Brain pericyte (primary cell): ENCODE measurements around the gene CTNNA1.

Source experiments
- DNase-seq: peaks from one replicate; pipeline ENCODE4 v3.0.0-alpha.2; 2012; ENCODE audit warnings: low read depth, low spot score

CTNNA1 gene

GRCh38 chr5:138964647-138965201 is 211.5 kb downstream of the CTNNA1 start:
- DNase-seq, result no peak

GRCh38 chr5:138965626-138966025 is 212.4 kb downstream of the CTNNA1 start:
- no peak for DNase-seq

DNA sequence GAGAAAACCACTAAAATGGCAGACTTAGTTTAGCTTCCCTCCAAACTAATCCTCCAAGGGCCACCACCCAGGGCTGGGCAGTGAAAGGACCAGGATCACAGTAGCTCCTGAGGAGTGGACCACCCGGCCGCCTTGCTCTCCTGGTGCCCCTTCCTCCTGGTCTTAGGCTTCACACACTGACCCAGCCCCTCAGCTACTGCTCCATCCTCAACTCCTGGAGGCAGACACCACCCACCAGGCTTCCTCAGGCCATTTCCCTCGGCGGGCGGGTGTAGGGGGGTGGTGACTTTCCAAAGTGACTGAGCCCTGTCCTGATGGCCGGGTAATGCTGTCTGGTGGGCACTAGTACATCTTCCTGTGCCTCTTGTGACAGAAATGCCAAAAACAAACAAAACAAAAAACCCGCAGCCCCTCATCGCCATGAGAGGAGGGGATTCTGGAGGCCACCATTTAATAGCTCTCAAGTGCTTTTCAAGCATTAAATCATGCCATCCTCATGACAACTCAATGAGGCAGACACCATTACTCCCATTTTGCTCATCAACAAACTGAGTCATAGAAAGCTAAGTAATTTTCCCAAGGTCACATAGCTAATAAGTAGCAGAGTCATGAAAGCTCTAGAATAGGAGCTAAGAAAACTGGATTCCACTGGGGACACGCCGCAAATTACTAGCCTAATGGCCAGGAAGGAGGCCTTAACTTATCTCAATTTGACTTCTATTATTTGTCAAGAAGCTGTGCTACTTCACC is 213.2 kb downstream of the CTNNA1 start:
- no peak for DNase-seq

- no peak for DNase-seq
These were observed 214.7 kb downstream of the CTNNA1 start for GRCh38 chr5:138967791-138968448.

GRCh38 chr5:138968601-138969000 is 215.4 kb downstream of the CTNNA1 start:
- no peak for DNase-seq

DNA sequence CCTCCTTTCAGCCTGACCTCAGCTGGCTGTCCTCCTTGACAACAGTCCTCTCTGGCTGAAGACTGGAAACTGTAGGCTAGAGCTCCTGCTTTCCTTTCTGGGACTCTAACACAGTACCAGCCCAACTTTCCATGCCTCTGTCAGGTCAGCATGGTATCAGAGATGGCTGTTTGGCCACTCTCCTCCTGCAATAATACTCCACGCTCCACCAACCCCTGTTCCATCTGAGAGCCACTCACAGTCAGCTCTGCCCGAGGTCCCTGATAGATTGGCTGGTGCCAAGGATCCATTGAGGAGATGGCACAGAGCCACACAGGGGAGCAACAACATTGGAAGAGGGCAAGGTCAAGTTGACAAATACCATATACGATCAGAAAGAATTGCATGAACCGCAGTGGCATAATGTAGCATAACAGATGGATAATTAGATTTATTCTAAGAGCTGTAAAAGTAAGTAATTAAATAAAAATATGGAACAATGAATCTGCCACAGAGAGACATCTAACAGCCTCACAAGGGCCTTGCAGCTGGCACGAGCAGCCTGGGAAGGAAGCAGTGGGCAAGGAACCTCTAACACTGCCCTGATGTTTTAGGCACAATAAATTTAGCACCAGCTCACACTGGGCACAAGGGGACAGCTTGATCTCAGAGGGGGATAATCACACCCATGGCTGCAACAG is 216.2 kb downstream of the CTNNA1 start:
- no peak for DNase-seq

GRCh38 chr5:138972230-138972629 is 219.0 kb downstream of the CTNNA1 start:
- no peak for DNase-seq

DNA sequence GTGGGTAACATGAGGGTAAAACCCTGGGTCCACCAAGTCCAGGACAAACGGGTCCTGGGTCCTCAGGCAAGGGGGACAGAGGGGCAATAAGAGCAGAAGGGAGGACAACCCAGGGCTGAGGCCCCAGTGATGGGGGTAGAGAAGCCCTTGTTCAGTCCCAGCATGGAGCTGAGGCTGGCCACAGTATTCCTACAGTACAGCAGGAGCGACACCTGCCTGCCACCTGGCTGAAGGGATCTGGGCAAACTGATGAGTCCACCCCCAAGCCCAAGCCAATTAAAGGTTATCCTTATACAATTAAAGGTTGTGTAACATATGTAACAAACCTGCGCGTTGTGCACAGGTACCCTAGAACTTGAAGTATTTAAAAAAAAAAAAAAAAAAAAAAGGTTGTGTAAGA is 219.6 kb downstream of the CTNNA1 start:
- DNase-seq, result no peak

GRCh38 chr5:138974227-138975063 is 221.2 kb downstream of the CTNNA1 start:
- DNase-seq, result no peak

GRCh38 chr5:138975098-138975847 is 222.0 kb downstream of the CTNNA1 start:
- DNase-seq, result no peak

- no peak for DNase-seq
These were observed 224.9 kb downstream of the CTNNA1 start for GRCh38 chr5:138978080-138978479.

DNA sequence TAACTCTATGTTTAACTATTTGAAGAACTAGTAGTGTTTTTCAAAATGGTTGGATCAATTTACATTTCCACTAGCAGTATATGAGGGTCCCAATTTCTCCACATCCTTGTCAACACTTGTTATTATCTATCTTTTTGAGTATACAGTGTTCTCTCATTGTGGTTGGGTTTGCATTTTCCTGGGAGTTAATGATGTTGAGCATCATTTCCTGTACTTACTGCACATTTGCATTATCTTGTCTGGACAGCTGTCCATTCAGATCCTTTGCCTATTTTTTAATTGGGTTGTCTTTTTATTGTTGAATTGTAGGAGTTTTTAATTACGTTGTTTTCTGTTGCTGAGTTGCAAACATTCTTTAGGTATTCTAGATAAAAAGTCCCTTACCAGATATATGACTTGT is 225.4 kb downstream of the CTNNA1 start:
- no peak for DNase-seq

DNA sequence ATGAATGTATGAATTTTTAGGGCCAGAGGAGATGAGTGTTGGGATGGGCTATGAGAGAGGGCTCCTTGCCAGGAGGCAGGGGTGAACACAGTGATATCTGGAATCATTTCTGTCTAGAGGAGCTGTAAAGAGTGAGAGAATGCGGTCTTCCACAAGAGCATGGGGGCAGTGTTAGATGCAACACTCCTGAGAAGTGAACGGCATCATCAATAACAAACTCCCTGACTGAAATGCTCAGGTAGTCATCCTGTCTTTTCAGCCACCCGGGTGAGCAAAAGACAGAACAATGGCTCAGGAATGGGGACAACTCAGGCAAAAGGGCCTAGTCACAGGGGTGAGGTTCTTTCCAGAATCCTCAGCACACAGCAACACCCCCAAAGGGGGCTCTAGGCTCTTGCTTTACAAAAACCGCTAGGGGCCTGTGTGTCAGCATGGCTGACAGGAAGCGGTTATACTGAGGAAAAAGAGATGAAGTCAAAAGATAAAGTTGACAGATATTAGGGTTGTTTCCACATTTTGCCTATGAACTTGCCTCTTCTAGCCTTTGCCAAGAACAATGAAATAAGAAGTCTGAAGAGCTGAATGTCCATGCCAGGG is 226.6 kb downstream of the CTNNA1 start:
- no peak for DNase-seq

DNA sequence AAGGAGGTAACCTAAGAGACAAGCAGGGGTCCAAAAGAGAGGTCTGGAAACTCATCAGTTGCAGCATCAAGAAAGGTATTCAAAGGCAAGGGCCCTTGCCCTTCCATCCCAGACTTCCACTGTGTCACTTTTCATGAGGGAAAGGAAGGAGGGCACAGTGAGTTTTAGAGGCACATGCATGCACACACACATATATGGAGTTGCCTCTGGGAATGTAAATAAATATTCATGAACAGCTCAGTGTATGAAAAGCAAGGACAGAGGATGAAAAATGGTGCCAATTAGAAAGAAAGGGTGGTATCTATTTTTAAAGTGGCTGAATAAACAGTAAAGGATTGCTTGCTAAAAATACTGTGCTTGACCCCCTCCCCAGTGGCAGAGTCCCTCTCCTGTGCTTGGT is 227.2 kb downstream of the CTNNA1 start:
- DNase-seq, result no peak

- DNase-seq, result no peak
These were observed 227.9 kb downstream of the CTNNA1 start for GRCh38 chr5:138981131-138981530.

DNA sequence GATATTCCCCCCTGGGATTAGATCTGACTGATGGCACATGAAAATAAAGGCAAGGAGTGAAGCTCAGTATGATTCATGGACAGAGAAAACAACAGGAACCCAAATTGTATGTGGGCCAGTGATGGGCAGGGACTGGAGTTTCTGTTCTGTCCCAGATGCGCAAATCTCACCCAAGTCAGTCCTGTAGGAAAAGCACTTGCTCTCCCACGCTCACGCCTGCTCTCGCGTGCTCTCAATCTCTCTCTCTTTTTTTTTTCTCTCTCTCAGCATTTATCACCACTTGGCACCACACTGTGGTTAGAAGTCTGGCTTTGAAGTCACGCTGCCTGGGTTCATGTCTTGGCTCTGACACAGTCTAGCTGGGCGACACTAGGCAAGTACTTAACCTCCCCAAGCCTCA is 228.4 kb downstream of the CTNNA1 start:
- no peak for DNase-seq

GRCh38 chr5:138983984-138984383 is 230.8 kb downstream of the CTNNA1 start:
- no peak for DNase-seq
